Parietal lobe (tissue), 2 donors: ENCODE results near the gene CARD6. TPM values are rescaled to one million over a fixed set of nuclear protein-coding genes. Genes with fewer than 3 reads are reported as not detected.

Experiments used
- small RNA-seq: library from RNA; depleted of rRNA; stranded (forward); fragments of <200 nt; gene quantifications from one replicate; pipeline ENCODE3, GENCODE V24; 2014; ENCODE audit warnings: low replicate concordance
- total RNA-seq: library from RNA; depleted of rRNA; stranded (reverse); fragments of >200 nt; gene quantifications from one replicate; pipeline ENCODE4 v1.2.3, GENCODE V29; 2014

CARD6 gene, protein sequence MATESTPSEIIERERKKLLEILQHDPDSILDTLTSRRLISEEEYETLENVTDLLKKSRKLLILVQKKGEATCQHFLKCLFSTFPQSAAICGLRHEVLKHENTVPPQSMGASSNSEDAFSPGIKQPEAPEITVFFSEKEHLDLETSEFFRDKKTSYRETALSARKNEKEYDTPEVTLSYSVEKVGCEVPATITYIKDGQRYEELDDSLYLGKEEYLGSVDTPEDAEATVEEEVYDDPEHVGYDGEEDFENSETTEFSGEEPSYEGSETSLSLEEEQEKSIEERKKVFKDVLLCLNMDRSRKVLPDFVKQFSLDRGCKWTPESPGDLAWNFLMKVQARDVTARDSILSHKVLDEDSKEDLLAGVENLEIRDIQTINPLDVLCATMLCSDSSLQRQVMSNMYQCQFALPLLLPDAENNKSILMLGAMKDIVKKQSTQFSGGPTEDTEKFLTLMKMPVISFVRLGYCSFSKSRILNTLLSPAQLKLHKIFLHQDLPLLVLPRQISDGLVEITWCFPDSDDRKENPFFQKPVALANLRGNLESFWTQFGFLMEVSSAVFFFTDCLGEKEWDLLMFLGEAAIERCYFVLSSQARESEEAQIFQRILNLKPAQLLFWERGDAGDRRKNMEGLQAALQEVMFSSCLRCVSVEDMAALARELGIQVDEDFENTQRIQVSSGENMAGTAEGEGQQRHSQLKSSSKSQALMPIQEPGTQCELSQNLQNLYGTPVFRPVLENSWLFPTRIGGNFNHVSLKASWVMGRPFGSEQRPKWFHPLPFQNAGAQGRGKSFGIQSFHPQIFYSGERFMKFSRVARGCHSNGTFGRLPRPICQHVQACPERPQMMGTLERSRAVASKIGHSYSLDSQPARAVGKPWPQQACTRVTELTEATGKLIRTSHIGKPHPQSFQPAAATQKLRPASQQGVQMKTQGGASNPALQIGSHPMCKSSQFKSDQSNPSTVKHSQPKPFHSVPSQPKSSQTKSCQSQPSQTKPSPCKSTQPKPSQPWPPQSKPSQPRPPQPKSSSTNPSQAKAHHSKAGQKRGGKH
- 0.63 TPM for total RNA-seq

GRCh38 chr5:40841068-40841805 lies at the start of gene CARD6:
Gene CARD6, plus strand, starts transcription at chr5:40841367. Its CDS starts 16 bp downstream, at chr5:40841383.

GRCh38 chr5:40798012-40798800 lies 43.0 kb upstream of the CARD6 start, which contains the start of gene PRKAA1:
Gene PRKAA1, minus strand, starts transcription at chr5:40798374. Its CDS starts 185 bp downstream, at chr5:40798189.

GRCh38 chr5:40834849-40835787 lies 6.0 kb upstream of the CARD6 start, which contains the start of gene RPL37:
Gene RPL37, minus strand, starts transcription at chr5:40835222. Its CDS starts 37 bp downstream, at chr5:40835185.

DNA sequence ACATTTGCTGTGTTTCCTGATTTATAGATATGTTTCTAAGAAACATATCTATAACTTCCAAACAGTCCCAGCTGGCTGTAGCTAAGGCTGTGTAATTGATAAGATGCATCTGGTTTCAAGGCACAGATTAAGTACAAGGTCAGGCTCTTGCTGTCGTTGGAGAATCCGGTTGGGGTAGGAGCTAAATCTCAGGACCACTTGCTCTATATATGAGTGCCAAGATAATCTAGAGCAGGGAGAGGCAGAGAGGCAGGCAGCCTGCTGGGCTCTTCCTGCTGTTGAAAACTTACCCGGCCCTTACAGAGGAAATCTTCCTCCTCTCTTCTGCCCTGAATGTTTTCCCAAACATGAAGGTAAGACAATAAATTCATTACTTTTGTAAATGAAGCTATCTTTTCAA lies 68.1 kb downstream of the CARD6 start, which contains the start of gene C7:
Gene C7 (plus strand): TSS at position 234 of the 400 bp plus-strand sequence. CDS start 114 bp downstream, at position 348.

Small RNA genes lying within 50 kb of the gene (small RNA-seq; reads per million reads assigned to genes)
- 6.5 reads per million, percentile 88 among the genes with 10 or more reads in this experiment for gene SNORD72

Other genes with a start within 250 kb of the CARD6 start
- gene PTGER4, start 161.5 kb upstream of the CARD6 start, total RNA-seq, result 1.6 TPM
- 57.9 TPM for gene TTC33, start 85.4 kb upstream of the CARD6 start, total RNA-seq
- gene PRKAA1, start 43.0 kb upstream of the CARD6 start, total RNA-seq, result 78.3 TPM
- gene RPL37, start 6.1 kb upstream of the CARD6 start, total RNA-seq, result 547 TPM
- 0.94 TPM for gene C7, start 68.1 kb downstream of the CARD6 start, total RNA-seq
- gene MROH2B, start 230.0 kb downstream of the CARD6 start, total RNA-seq, result not detected